AG04450 (cell line): ENCODE measurements around the gene PCDHGA4. TPM values are rescaled to one million over a fixed set of nuclear protein-coding genes. Genes with fewer than 3 reads are reported as not detected.
"Not testable (repeated sequence)": the region's sequence is repeated elsewhere in the genome, so short reads cannot be mapped to it uniquely, and the experiment has no call there.

ENCODE experiments used
- CTCF ChIA-PET: fragments of 300-600, 350-600 bp; formaldehyde crosslinking; extraction: SDS; loops from one replicate; lab custom pipeline; 2022; ENCODE audit warnings: antibody characterized with exemption, inconsistent platforms; lab: Charles Lee
- POLR2A ChIA-PET: fragments of 350-600 bp; formaldehyde crosslinking; extraction: SDS; loops from one replicate; lab custom pipeline; 2021; ENCODE audit warnings: antibody characterized with exemption, inconsistent platforms; lab: Yijun Ruan, JAX
- DNase-seq: peaks from one replicate; pipeline ENCODE4 v3.0.0-alpha.2; 2011; ENCODE audit warnings: low read depth, low spot score
- H3K27ac ChIP-seq: one replicate; pipeline ENCODE4 v1.5.1; 2012; ENCODE audit warnings: low read depth, low read length, control low read depth
- H3K27me3 ChIP-seq: one replicate; pipeline ENCODE4 v1.6.0; 2012; ENCODE audit warnings: low read length; ENCODE audit not compliant: control insufficient read depth, insufficient read depth
- H3K4me3 ChIP-seq: 2 replicates; pipeline ENCODE4 v1.5.1; 2011; ENCODE audit warnings: mild to moderate bottlenecking, low read depth, low read length, control low read depth
- H3K9me3 ChIP-seq: 2 replicates; pipeline ENCODE4 v1.5.1; 2012; ENCODE audit warnings: low read length; ENCODE audit not compliant: control insufficient read depth, insufficient read depth
- CTCF ChIP-seq: IDR thresholded peaks from 2 replicates; pipeline ENCODE4 v1.5.1; 2011; ENCODE audit warnings: low read depth, low read length, control low read depth, inconsistent platforms
- polyA plus RNA-seq: library from polyadenylated mRNA; depleted of rRNA; stranded (reverse); fragments of >200 nt; gene quantifications from 2 replicates; pipeline ENCODE4 v1.2.3, GENCODE V29; 2011

The PCDHGA4 gene
- polyA plus RNA-seq, 1 experiment: 6.3 TPM

GRCh38 chr5:141384471-141385267, 29.8 kb downstream of the PCDHGA4 start:
- no peak for DNase-seq
- Histone ChIP-seq H3K27me3 (peaks cover 6% of the 10 kb centered on the region), H3K27ac (no peak overlapping the region), H3K4me3 (no peak overlapping the region), H3K9me3 (peaks cover 56% of the 10 kb centered on the region)
- TF ChIP-seq CTCF: no peak
- ChIA-PET POLR2A (no interaction called here), CTCF (interaction anchor here (1.4 to 4.8 kb wide), 2 partner anchors 15 to 174 kb away, joined by 3 to 20 read pairs; no protein-coding TSS in a partner anchor)

- CTCF ChIA-PET: interaction anchor here (0.7 to 4.8 kb wide), 3 partner anchors 57 to 176 kb away, joined by 3 to 20 read pairs (median 16); partner anchors contain the start of gene PCDHGA1
- TF ChIP-seq CTCF: peak; percentile 43
- H3K27ac ChIP-seq, H3K27me3 ChIP-seq, POLR2A ChIA-PET, DNase-seq: not testable (repeated sequence)
- peaks cover 56% of the 10 kb centered on the region for H3K9me3 ChIP-seq
- H3K4me3 ChIP-seq: peak within 1 kb of the TSS; percentile 31; the same call in 1 of the 2 replicates
Measured at GRCh38 chr5:141387557-141388311, 32.9 kb downstream of the PCDHGA4 start, which contains the start of gene PCDHGB4. Gene PCDHGB4 (plus strand): TSS chr5:141387698. CDS start chr5:141387885, 187 bp downstream.

- POLR2A ChIA-PET: no interaction called here
- no peak for DNase-seq
- Histone ChIP-seq H3K27me3 (peaks cover 2% of the 10 kb centered on the region), H3K9me3 (peaks cover 56% of the 10 kb centered on the region), H3K4me3 (no peak overlapping the region), H3K27ac (no peak overlapping the region)
- CTCF ChIA-PET: interaction anchor here (4.8 kb wide), 1 partner anchor 170 kb away, joined by 20 read pairs; no protein-coding TSS in a partner anchor
- TF ChIP-seq CTCF: no peak
Measured at GRCh38 chr5:141388661-141389060, 33.8 kb downstream of the PCDHGA4 start.

- H3K4me3 ChIP-seq: no peak overlapping the region
- ChIA-PET CTCF (interaction anchor here (0.8 to 4.8 kb wide), 4 partner anchors 15 to 174 kb away, joined by 3 to 25 read pairs (median 12); no protein-coding TSS in a partner anchor), POLR2A (no interaction called here)
- peaks cover 55% of the 10 kb centered on the region for H3K9me3 ChIP-seq
- no peak for TF ChIP-seq CTCF
- H3K27me3 ChIP-seq: no peaks in the 10 kb centered on the region
- no peak overlapping the region for H3K27ac ChIP-seq
- DNase-seq: no peak
Measured at GRCh38 chr5:141389153-141390042, 34.6 kb downstream of the PCDHGA4 start.
